Neural crest cell (in vitro differentiated cells): ENCODE data around the gene ANGPTL5. TPM values are rescaled to one million over a fixed set of nuclear protein-coding genes. Genes with fewer than 3 reads are reported as not detected.
"Not testable (repeated sequence)": the region's sequence is repeated elsewhere in the genome, so short reads cannot be mapped to it uniquely, and the experiment has no call there.

Experiments
- DNase-seq: peaks from one replicate; pipeline ENCODE4 v3.0.0; 2021; ENCODE audit warnings: low read depth, mixed read lengths, low spot score
- H3K27ac Mint-ChIP-seq: one replicate; pipeline ENCODE4 v1.8.0; 2021; ENCODE audit warnings: mild to moderate bottlenecking, mixed read lengths; ENCODE audit not compliant: unreplicated experiment
- H3K27me3 Mint-ChIP-seq: 2 replicates; pipeline ENCODE4 v1.8.0; 2021; ENCODE audit warnings: low read depth, mild to moderate bottlenecking, mixed read lengths
- H3K36me3 Mint-ChIP-seq: 2 replicates; pipeline ENCODE4 v1.8.0; 2021; ENCODE audit warnings: low read depth, mild to moderate bottlenecking, mixed read lengths
- H3K4me1 Mint-ChIP-seq: 2 replicates; pipeline ENCODE4 v1.8.0; 2021; ENCODE audit warnings: mixed read lengths
- H3K4me3 Mint-ChIP-seq: one replicate; pipeline ENCODE4 v1.8.0; 2021; ENCODE audit warnings: mild to moderate bottlenecking, mixed read lengths
- H3K9me3 Mint-ChIP-seq: 2 replicates; pipeline ENCODE4 v1.8.0; 2021; ENCODE audit warnings: mixed read lengths
- total RNA-seq: library from RNA; stranded (reverse); gene quantifications from 2 replicates; pipeline ENCODE4 v1.2.1, GENCODE V29; 2021
- TF ChIP-seq, protein P1 (sequence below): fragments of 200-600 bp; sonication (generic); conservative IDR thresholded peaks from 2 replicates; pipeline ENCODE4 v1.5.0; 2021; ENCODE audit warnings: antibody characterized with exemption, mild to moderate bottlenecking

ANGPTL5 gene
- total RNA-seq, 1 donor from 2014 or later: not detected

DNA sequence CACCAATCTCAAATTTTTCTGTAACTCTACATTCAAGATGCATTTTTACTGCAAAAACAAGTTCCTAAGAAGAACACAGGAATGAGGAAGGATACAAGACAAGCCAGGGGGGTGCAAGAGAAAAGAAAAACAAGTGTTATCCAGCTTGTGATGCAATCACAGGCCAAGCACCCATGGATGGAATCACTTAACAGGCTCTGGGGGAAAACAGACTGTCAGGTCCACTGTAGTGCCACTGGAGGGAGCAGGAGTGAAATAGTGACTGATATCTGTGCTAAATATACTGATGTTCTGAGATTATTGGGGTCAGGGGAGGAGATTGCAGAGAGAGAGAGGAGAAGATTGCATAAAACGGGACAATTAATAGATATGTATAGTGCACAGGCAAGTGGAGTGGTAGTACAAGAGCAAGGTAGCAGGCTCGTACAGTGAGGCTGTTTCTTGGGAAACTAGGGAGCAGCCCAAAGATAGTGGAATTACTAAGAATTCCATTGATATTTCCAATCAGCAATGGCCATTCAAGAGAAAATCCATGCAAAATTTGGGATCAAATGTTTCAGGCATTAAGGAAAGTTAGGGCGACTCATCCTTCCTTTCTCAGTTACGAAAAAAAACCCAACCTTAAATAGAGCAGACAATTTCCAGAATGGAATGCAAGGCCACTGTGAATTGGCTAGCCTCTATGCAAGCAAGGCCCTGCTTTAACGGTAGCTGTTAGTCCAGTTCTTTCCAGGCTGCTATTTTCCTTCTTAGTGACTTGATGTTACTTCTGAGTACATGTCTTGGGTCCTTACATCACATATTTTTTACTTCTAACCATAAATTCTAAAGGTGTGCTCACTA is 53.7 kb downstream of the ANGPTL5 start:
- Mint-ChIP-seq H3K4me3 (no peak overlapping the region), H3K27me3 (no peaks in the 10 kb centered on the region), H3K4me1 (peaks cover 4% of the 10 kb centered on the region), H3K27ac (no peak overlapping the region), H3K36me3 (no peaks in the 10 kb centered on the region), H3K9me3 (peaks cover 5% of the 10 kb centered on the region)
- DNase-seq: peak; percentile 11
- TF ChIP-seq, protein P1, sequence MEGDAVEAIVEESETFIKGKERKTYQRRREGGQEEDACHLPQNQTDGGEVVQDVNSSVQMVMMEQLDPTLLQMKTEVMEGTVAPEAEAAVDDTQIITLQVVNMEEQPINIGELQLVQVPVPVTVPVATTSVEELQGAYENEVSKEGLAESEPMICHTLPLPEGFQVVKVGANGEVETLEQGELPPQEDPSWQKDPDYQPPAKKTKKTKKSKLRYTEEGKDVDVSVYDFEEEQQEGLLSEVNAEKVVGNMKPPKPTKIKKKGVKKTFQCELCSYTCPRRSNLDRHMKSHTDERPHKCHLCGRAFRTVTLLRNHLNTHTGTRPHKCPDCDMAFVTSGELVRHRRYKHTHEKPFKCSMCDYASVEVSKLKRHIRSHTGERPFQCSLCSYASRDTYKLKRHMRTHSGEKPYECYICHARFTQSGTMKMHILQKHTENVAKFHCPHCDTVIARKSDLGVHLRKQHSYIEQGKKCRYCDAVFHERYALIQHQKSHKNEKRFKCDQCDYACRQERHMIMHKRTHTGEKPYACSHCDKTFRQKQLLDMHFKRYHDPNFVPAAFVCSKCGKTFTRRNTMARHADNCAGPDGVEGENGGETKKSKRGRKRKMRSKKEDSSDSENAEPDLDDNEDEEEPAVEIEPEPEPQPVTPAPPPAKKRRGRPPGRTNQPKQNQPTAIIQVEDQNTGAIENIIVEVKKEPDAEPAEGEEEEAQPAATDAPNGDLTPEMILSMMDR: peak; percentile 59

DNA sequence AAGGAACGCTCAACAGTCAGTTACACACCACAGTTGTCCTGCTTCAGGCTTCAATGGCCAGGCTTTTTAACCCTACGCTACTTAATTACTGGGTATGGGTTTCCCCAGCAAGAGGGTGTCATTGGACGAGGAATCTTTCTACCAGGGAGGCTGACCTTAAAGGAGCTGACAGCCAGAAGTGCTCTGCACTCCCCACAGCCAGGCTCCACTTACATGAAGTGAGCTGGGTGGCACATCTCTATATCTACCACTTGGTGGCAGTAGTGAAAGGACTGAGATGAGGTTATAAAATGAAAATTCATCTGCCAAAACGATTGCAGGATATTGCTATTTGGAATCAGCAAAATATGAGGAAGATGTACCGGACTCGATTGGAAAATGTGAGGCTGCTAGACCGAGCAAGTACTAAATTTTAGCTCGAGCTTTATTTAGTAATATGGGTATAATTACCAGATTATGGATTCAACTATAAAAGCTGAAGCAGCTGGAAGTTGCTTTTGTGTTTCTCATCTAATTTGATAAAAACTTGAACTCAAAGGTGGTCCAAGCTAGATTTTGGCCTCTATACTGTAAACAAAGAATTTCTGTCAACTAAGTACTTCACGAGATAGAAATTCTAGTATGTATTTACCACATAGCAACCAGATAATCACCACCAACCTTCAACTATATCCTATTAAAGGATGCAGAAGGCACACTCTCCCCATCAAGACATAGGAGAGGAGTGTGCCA is 55.5 kb downstream of the ANGPTL5 start:
- TF ChIP-seq, protein P1: peak; percentile 84
- peak; percentile 28 for DNase-seq
- Mint-ChIP-seq H3K27me3 (no peaks in the 10 kb centered on the region), H3K4me3 (no peak overlapping the region), H3K27ac (no peak overlapping the region), H3K9me3 (peaks cover 5% of the 10 kb centered on the region), H3K36me3 (no peaks in the 10 kb centered on the region), H3K4me1 (peaks cover 4% of the 10 kb centered on the region)

DNA sequence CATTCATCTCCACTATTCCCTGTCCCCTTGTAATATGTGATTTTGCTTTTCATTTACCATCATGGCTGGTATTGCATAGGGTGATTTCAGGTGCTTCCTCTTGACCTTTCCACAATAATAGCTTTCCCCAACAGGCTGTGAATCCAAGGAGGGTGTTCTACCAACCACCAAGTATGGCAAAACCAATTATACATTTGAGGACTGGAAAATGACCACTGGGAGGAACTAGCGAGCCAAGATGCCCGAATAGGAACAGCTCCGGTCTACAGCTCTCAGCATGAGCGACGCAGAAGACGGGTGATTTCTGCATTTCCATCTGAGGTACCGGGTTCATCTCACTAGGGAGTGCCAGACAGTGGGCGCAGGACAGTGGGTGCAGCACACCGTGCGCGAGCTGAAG is 64.1 kb downstream of the ANGPTL5 start:
- DNase-seq, H3K27me3 Mint-ChIP-seq, H3K4me3 Mint-ChIP-seq, H3K9me3 Mint-ChIP-seq, H3K27ac Mint-ChIP-seq, H3K36me3 Mint-ChIP-seq, H3K4me1 Mint-ChIP-seq: not testable (repeated sequence)

DNA sequence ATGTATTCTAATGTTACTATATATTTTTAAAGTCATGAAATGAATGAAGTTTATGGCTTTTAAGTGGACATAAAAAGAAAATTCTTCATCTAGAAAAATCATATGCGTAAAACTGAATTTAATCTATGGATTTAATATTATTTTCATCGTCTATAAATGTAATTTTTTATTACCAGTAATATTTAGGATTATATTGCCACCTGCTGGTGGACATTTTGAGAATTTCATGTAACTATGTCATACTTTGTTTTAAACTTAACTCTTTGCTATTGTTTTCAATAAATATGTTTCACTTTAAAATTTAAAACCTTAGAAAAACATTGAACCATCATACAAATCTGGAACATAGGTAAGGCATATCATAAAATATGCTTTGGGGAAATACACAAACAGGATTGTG is 68.1 kb downstream of the ANGPTL5 start:
- H3K36me3 Mint-ChIP-seq: no peaks in the 10 kb centered on the region
- TF ChIP-seq, protein P1: peak; percentile 76
- H3K4me1 Mint-ChIP-seq: no peaks in the 10 kb centered on the region
- no peak overlapping the region for H3K4me3 Mint-ChIP-seq
- H3K27ac Mint-ChIP-seq: no peak overlapping the region
- DNase-seq: no peak
- H3K27me3 Mint-ChIP-seq: no peaks in the 10 kb centered on the region
- peaks cover 10% of the 10 kb centered on the region for H3K9me3 Mint-ChIP-seq

DNA sequence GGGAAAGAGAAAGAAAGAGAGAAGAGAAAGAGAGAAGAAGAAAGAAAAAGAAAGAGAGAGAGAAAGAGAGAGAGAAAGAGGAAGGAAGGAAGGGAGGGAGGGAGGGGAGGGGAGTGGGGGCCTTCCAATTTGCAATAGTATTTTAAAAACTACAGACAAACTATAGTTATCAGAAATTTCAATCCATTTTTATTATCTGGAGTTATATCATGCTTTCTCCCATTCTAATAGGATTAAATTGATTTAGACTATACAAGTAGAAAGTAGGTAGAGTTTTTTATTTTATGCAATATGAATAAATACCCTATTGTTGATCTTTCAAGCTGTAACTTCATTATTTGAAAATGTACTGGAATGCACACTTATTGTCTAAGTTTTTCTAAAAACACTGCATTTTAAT is 71.7 kb downstream of the ANGPTL5 start:
- TF ChIP-seq, protein P1: no peak
- Mint-ChIP-seq H3K27me3 (no peaks in the 10 kb centered on the region), H3K36me3 (no peaks in the 10 kb centered on the region), H3K9me3 (peaks cover 17% of the 10 kb centered on the region), H3K27ac (no peak overlapping the region), H3K4me1 (no peaks in the 10 kb centered on the region), H3K4me3 (no peak overlapping the region)
- DNase-seq: no peak

DNA sequence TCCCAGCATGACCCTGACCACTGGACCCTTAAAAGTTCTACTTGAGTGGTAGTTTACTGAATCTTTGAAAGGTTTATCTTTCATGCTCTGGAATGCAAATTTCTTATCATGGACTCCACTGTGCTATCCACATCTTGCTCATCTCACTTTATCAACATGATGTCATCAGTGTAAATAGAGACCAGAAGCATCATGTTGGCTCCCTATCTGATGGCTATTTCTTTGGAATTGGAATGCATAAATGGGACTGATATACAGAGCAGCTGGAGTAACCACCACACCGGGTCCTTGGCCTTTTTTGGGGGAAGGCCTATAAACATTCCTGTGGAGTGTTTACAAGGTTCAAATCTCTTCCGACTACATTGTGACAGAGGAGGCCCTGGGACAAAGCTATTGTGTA is 75.6 kb downstream of the ANGPTL5 start:
- DNase-seq: no peak
- no peak overlapping the region for H3K4me3 Mint-ChIP-seq
- TF ChIP-seq, protein P1: no peak
- H3K36me3 Mint-ChIP-seq: no peaks in the 10 kb centered on the region
- no peaks in the 10 kb centered on the region for H3K4me1 Mint-ChIP-seq
- no peak overlapping the region for H3K27ac Mint-ChIP-seq
- H3K27me3 Mint-ChIP-seq: no peaks in the 10 kb centered on the region
- H3K9me3 Mint-ChIP-seq: peaks cover 20% of the 10 kb centered on the region
